ENCODE results near the gene NLRX1. TPM values are rescaled to one million over a fixed set of nuclear protein-coding genes. Genes with fewer than 3 reads are reported as not detected.

NLRX1 gene
- total RNA-seq, 1 experiment from 2014 or later = 25.2 TPM

- no peaks in the 10 kb centered on the region for H3K9me3 ChIP-seq (ENCODE audit: control insufficient read depth, insufficient read depth, low read depth, low read length)
- in situ Hi-C loops (cut with HindIII; ENCODE audit: low pct_unique_long_range_greater_than_20kb, low sequenced_read_pairs) = no loop called here
- ChIA-PET POLR2A (interaction anchor here (0.7 kb wide), 2 partner anchors 40 to 55 kb away, joined by 3 to 8 read pairs; no protein-coding TSS in a partner anchor), CTCF (no interaction called here)
- no peak for ATAC-seq
- no peaks in the 10 kb centered on the region for H3K36me3 ChIP-seq (ENCODE audit: control insufficient read depth, insufficient read depth, low read length)
- no TSS peak for BruUV-seq (replicated peaks)
- no peak for DNase-seq (ENCODE audit: low read depth, low spot score)
- TF ChIP-seq REST (IDR thresholded peaks at IDR 0.05; ENCODE audit: insufficient read depth in 1 of 2, low read depth in 2 of 2, low read length in 1 of 2) (no peak), TCF7L2 (IDR thresholded peaks at IDR 0.05; ENCODE audit: low read depth, low read length) (no peak), POLR2AphosphoS5 (IDR thresholded peaks at IDR 0.05; ENCODE audit: low read depth, low read length) (no peak), SIN3A (IDR thresholded peaks at IDR 0.05; ENCODE audit: borderline replicate concordance, insufficient read depth, low read depth, low read length) (no peak)
- TF ChIP-seq, protein P1, sequence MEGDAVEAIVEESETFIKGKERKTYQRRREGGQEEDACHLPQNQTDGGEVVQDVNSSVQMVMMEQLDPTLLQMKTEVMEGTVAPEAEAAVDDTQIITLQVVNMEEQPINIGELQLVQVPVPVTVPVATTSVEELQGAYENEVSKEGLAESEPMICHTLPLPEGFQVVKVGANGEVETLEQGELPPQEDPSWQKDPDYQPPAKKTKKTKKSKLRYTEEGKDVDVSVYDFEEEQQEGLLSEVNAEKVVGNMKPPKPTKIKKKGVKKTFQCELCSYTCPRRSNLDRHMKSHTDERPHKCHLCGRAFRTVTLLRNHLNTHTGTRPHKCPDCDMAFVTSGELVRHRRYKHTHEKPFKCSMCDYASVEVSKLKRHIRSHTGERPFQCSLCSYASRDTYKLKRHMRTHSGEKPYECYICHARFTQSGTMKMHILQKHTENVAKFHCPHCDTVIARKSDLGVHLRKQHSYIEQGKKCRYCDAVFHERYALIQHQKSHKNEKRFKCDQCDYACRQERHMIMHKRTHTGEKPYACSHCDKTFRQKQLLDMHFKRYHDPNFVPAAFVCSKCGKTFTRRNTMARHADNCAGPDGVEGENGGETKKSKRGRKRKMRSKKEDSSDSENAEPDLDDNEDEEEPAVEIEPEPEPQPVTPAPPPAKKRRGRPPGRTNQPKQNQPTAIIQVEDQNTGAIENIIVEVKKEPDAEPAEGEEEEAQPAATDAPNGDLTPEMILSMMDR (IDR thresholded peaks at IDR 0.05) = no peak
- peak overlapping the region; percentile 24; the same call in 1 of the 2 replicates for H3K27ac ChIP-seq (ENCODE audit: low read length)
- H3K4me1 ChIP-seq (ENCODE audit: control insufficient read depth, insufficient read depth, low read length) = peaks cover 37% of the 10 kb centered on the region
- no peak overlapping the region for H3K4me3 ChIP-seq (ENCODE audit: low read depth in 2 of 2, low read length in 2 of 2)
- no peaks in the 10 kb centered on the region for H3K27me3 ChIP-seq (ENCODE audit: control insufficient read depth, insufficient read depth, low read length)
- intact Hi-C loops (cut with micrococcal nuclease; ENCODE audit: unreplicated experiment) = no loop called here
These were observed 40.7 kb downstream of the NLRX1 start for GRCh38 chr11:119209186-119209585.

GRCh38 chr11:119210050-119210449 lies 41.5 kb downstream of the NLRX1 start:
- no peak overlapping the region for H3K4me3 ChIP-seq (ENCODE audit: low read depth in 2 of 2, low read length in 2 of 2)
- intact Hi-C loops (cut with micrococcal nuclease; ENCODE audit: unreplicated experiment) (no loop called here), in situ Hi-C loops (cut with HindIII; ENCODE audit: low pct_unique_long_range_greater_than_20kb, low sequenced_read_pairs) (no loop called here)
- H3K9me3 ChIP-seq (ENCODE audit: control insufficient read depth, insufficient read depth, low read depth, low read length) = no peaks in the 10 kb centered on the region
- no peaks in the 10 kb centered on the region for H3K27me3 ChIP-seq (ENCODE audit: control insufficient read depth, insufficient read depth, low read length)
- peaks cover 34% of the 10 kb centered on the region for H3K4me1 ChIP-seq (ENCODE audit: control insufficient read depth, insufficient read depth, low read length)
- ATAC-seq (no peak), DNase-seq (ENCODE audit: low read depth, low spot score) (no peak)
- TF ChIP-seq POLR2AphosphoS5 (IDR thresholded peaks at IDR 0.05; ENCODE audit: low read depth, low read length) (no peak), SIN3A (IDR thresholded peaks at IDR 0.05; ENCODE audit: borderline replicate concordance, insufficient read depth, low read depth, low read length) (no peak), TCF7L2 (IDR thresholded peaks at IDR 0.05; ENCODE audit: low read depth, low read length) (no peak), REST (IDR thresholded peaks at IDR 0.05; ENCODE audit: insufficient read depth in 1 of 2, low read depth in 2 of 2, low read length in 1 of 2) (no peak)
- TF ChIP-seq, protein P1 (IDR thresholded peaks at IDR 0.05) = no peak
- 0 out of 2 replicates have a peak overlapping the region, but pooled peaks have one; percentile 12 for H3K27ac ChIP-seq (ENCODE audit: low read length)
- ChIA-PET CTCF (interaction anchor here (1.4 kb wide), 1 partner anchor 128 kb away, joined by 4 read pairs; no protein-coding TSS in a partner anchor), POLR2A (no interaction called here)
- H3K36me3 ChIP-seq (ENCODE audit: control insufficient read depth, insufficient read depth, low read length) = no peaks in the 10 kb centered on the region
- BruUV-seq (replicated peaks) = no TSS peak

Data from Panc1 (cell line).